Measurements from ENCODE around the gene TPCN2.
"Not testable (repeated sequence)": the region's sequence is repeated elsewhere in the genome, so short reads cannot be mapped to it uniquely, and the experiment has no call there.

Gene TPCN2

GRCh38 chr11:69059429-69059828, 10.7 kb downstream of the TPCN2 start:
- DNase-seq, result no peak

- DNase-seq, result no peak
Observed at GRCh38 chr11:69059985-69060384, 11.3 kb downstream of the TPCN2 start.

- no peak for DNase-seq
Observed at GRCh38 chr11:69060806-69061712, 12.3 kb downstream of the TPCN2 start.

GRCh38 chr11:69061713-69062053, 13.0 kb downstream of the TPCN2 start:
- no peak for DNase-seq

- DNase-seq, result no peak
Observed at GRCh38 chr11:69062169-69062855, 13.6 kb downstream of the TPCN2 start.

- no peak for DNase-seq
Observed at GRCh38 chr11:69062873-69063651, 14.3 kb downstream of the TPCN2 start.

GRCh38 chr11:69063652-69064260, 15.0 kb downstream of the TPCN2 start:
- no peak for DNase-seq

- no peak for DNase-seq
Observed at GRCh38 chr11:69064394-69064957, 15.7 kb downstream of the TPCN2 start.

GRCh38 chr11:69065147-69065710, 16.5 kb downstream of the TPCN2 start:
- DNase-seq, result no peak

- no peak for DNase-seq
Observed at GRCh38 chr11:69066122-69067112, 17.7 kb downstream of the TPCN2 start.

- no peak for DNase-seq
Observed at GRCh38 chr11:69067200-69067599, 18.5 kb downstream of the TPCN2 start.

- DNase-seq, result no peak
Observed at GRCh38 chr11:69071086-69071800, 22.5 kb downstream of the TPCN2 start.

- DNase-seq, result no peak
Observed at GRCh38 chr11:69071956-69072355, 23.2 kb downstream of the TPCN2 start.

- no peak for DNase-seq
Observed at GRCh38 chr11:69073469-69073868, 24.7 kb downstream of the TPCN2 start.

GRCh38 chr11:69074375-69075140, 25.8 kb downstream of the TPCN2 start:
- no peak for DNase-seq

- DNase-seq, result no peak
Observed at GRCh38 chr11:69075421-69076128, 26.8 kb downstream of the TPCN2 start.

- DNase-seq, result no peak
Observed at GRCh38 chr11:69076129-69076791, 27.5 kb downstream of the TPCN2 start.

- DNase-seq, result not testable (repeated sequence)
Observed at GRCh38 chr11:69076977-69077376, 28.2 kb downstream of the TPCN2 start.

All from NCI-H82 (cell line).